ENCODE data around the gene FDX2.

DNA sequence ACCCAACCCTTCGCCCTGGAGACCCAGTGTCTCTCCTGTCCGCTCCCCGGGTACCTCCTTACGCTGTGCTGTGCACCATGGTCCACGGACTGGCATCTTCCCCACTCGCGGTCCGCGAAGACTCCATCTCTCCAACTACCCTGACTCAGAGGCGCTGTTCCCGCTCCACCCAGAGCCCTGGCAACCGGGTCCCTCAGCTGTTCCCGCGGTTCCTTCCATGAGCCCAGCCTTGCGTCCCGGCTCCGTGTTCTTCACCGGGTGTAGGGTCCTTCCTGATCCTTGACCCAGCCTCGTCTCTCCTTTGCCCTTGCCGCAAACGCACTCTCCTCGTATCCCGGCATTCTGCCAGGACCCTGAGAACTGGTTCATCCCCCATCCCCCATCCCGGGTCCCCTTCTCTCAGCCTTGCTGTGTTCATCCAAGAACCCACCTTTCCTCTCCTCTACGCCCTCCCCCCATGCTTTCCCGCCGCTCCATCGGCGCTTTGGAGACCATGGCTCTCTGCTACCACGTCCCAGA is 25.4 kb downstream of the FDX2 start:
- TF ChIP-seq SIN3A (IDR thresholded peaks at IDR 0.05; ENCODE audit: borderline replicate concordance, insufficient read depth, low read depth, low read length): no peak
- no peak for TF ChIP-seq CTCF (IDR thresholded peaks at IDR 0.05)

Data from Panc1 (cell line).